IPS-20b (cell line): ENCODE results near the gene SORCS1.

Experiments
- H3K27ac ChIP-seq: one replicate; pipeline ENCODE4 v1.5.1; 2013; ENCODE audit warnings: low read length
- H3K27me3 ChIP-seq: 2 replicates; pipeline ENCODE4 v1.6.1; 2013; ENCODE audit warnings: mild to moderate bottlenecking, low read length, inconsistent platforms; ENCODE audit not compliant: insufficient read depth
- H3K36me3 ChIP-seq: 2 replicates; pipeline ENCODE4 v1.6.1; 2013; ENCODE audit warnings: low read depth, mild to moderate bottlenecking, inconsistent platforms, low read length, moderate library complexity; ENCODE audit not compliant: insufficient read depth
- H3K4me1 ChIP-seq: 2 replicates; pipeline ENCODE4 v1.6.1; 2013; ENCODE audit warnings: mild to moderate bottlenecking, control low read depth, inconsistent platforms, low read length, moderate library complexity; ENCODE audit not compliant: insufficient read depth
- H3K4me3 ChIP-seq: 2 replicates; pipeline ENCODE4 v1.5.1; 2013; ENCODE audit warnings: mild to moderate bottlenecking, low read length, inconsistent platforms
- H3K9ac ChIP-seq: 2 replicates; pipeline ENCODE4 v1.6.1; 2013; ENCODE audit warnings: low read depth, mild to moderate bottlenecking, inconsistent platforms, low read length, moderate library complexity
- H3K9me3 ChIP-seq: 2 replicates; pipeline ENCODE4 v1.6.1; 2013; ENCODE audit warnings: mild to moderate bottlenecking, low read depth, low read length, inconsistent platforms; ENCODE audit not compliant: insufficient read depth

Gene SORCS1

GRCh38 chr10:106661133-106661766 lies 503.3 kb downstream of the SORCS1 start:
- no peaks in the 10 kb centered on the region for H3K27me3 ChIP-seq
- H3K4me3 ChIP-seq, result no peak overlapping the region
- no peaks in the 10 kb centered on the region for H3K9me3 ChIP-seq
- no peaks in the 10 kb centered on the region for H3K36me3 ChIP-seq
- H3K27ac ChIP-seq, result no peak overlapping the region
- H3K9ac ChIP-seq, result no peak overlapping the region
- no peaks in the 10 kb centered on the region for H3K4me1 ChIP-seq

- Histone ChIP-seq H3K9me3 (no peaks in the 10 kb centered on the region), H3K9ac (no peak overlapping the region), H3K4me1 (no peaks in the 10 kb centered on the region), H3K27me3 (no peaks in the 10 kb centered on the region), H3K27ac (no peak overlapping the region), H3K36me3 (no peaks in the 10 kb centered on the region), H3K4me3 (no peak overlapping the region)
Measured at GRCh38 chr10:106660550-106660949, 504.0 kb downstream of the SORCS1 start.

GRCh38 chr10:106655636-106656035 lies 508.9 kb downstream of the SORCS1 start:
- no peak overlapping the region for H3K9ac ChIP-seq
- no peak overlapping the region for H3K4me3 ChIP-seq
- no peaks in the 10 kb centered on the region for H3K36me3 ChIP-seq
- no peaks in the 10 kb centered on the region for H3K27me3 ChIP-seq
- H3K27ac ChIP-seq, result no peak overlapping the region
- H3K4me1 ChIP-seq, result no peaks in the 10 kb centered on the region
- no peaks in the 10 kb centered on the region for H3K9me3 ChIP-seq

- Histone ChIP-seq H3K4me1 (no peaks in the 10 kb centered on the region), H3K4me3 (no peak overlapping the region), H3K27ac (no peak overlapping the region), H3K27me3 (no peaks in the 10 kb centered on the region), H3K9me3 (no peaks in the 10 kb centered on the region), H3K36me3 (no peaks in the 10 kb centered on the region), H3K9ac (no peak overlapping the region)
Measured at GRCh38 chr10:106655165-106655564, 509.3 kb downstream of the SORCS1 start.

- Histone ChIP-seq H3K4me1 (no peaks in the 10 kb centered on the region), H3K9me3 (no peaks in the 10 kb centered on the region), H3K9ac (no peak overlapping the region), H3K27ac (no peak overlapping the region), H3K27me3 (no peaks in the 10 kb centered on the region), H3K4me3 (no peak overlapping the region), H3K36me3 (no peaks in the 10 kb centered on the region)
Measured at GRCh38 chr10:106652279-106652678, 512.2 kb downstream of the SORCS1 start.

- Histone ChIP-seq H3K4me1 (no peaks in the 10 kb centered on the region), H3K36me3 (no peaks in the 10 kb centered on the region), H3K9ac (no peak overlapping the region), H3K27ac (no peak overlapping the region), H3K4me3 (no peak overlapping the region), H3K9me3 (no peaks in the 10 kb centered on the region), H3K27me3 (no peaks in the 10 kb centered on the region)
Measured at GRCh38 chr10:106648534-106649481, 515.7 kb downstream of the SORCS1 start.

- H3K36me3 ChIP-seq, result no peaks in the 10 kb centered on the region
- H3K4me3 ChIP-seq, result no peak overlapping the region
- H3K9me3 ChIP-seq, result no peaks in the 10 kb centered on the region
- H3K27me3 ChIP-seq, result no peaks in the 10 kb centered on the region
- no peak overlapping the region for H3K9ac ChIP-seq
- H3K4me1 ChIP-seq, result no peaks in the 10 kb centered on the region
- no peak overlapping the region for H3K27ac ChIP-seq
Measured at GRCh38 chr10:106643473-106643872, 521.0 kb downstream of the SORCS1 start.

GRCh38 chr10:106637873-106638272 lies 526.6 kb downstream of the SORCS1 start:
- Histone ChIP-seq H3K9me3 (no peaks in the 10 kb centered on the region), H3K36me3 (no peaks in the 10 kb centered on the region), H3K4me3 (no peak overlapping the region), H3K27me3 (no peaks in the 10 kb centered on the region), H3K4me1 (no peaks in the 10 kb centered on the region), H3K9ac (no peak overlapping the region), H3K27ac (no peak overlapping the region)

- Histone ChIP-seq H3K9me3 (no peaks in the 10 kb centered on the region), H3K27me3 (no peaks in the 10 kb centered on the region), H3K36me3 (no peaks in the 10 kb centered on the region), H3K27ac (no peak overlapping the region), H3K9ac (no peak overlapping the region), H3K4me1 (no peaks in the 10 kb centered on the region), H3K4me3 (no peak overlapping the region)
Measured at GRCh38 chr10:106636766-106637491, 527.6 kb downstream of the SORCS1 start.

GRCh38 chr10:106635947-106636346 lies 528.6 kb downstream of the SORCS1 start:
- no peak overlapping the region for H3K4me3 ChIP-seq
- H3K9ac ChIP-seq, result no peak overlapping the region
- no peak overlapping the region for H3K27ac ChIP-seq
- no peaks in the 10 kb centered on the region for H3K27me3 ChIP-seq
- H3K9me3 ChIP-seq, result no peaks in the 10 kb centered on the region
- H3K4me1 ChIP-seq, result no peaks in the 10 kb centered on the region
- H3K36me3 ChIP-seq, result no peaks in the 10 kb centered on the region

GRCh38 chr10:106631016-106631702 lies 533.3 kb downstream of the SORCS1 start:
- Histone ChIP-seq H3K9ac (no peak overlapping the region), H3K9me3 (no peaks in the 10 kb centered on the region), H3K4me1 (no peaks in the 10 kb centered on the region), H3K36me3 (no peaks in the 10 kb centered on the region), H3K27me3 (no peaks in the 10 kb centered on the region), H3K27ac (no peak overlapping the region), H3K4me3 (no peak overlapping the region)
